ENCODE results near the gene ANXA2.
A peak's percentile ranks its signal among the peaks of the same experiment; 100 is the strongest.

The ANXA2 gene

GRCh38 chr15:60395276-60396011, 2.3 kb downstream of the ANXA2 start:
- H3K4me1 ChIP-seq (ENCODE audit: control extremely low read depth in 1 of 4, control insufficient read depth in 4 of 4, insufficient read depth in 4 of 4, low read length in 3 of 4), result peaks cover 3 to 33% (median 21%) of the 10 kb centered on the region in 4 experiments
- WGBS (ENCODE audit: insufficient coverage), result 90% methylated on average over 3 of the region's 9 CpGs
- H3K9me3 ChIP-seq (ENCODE audit: control extremely low read depth in 1 of 5, control insufficient read depth in 4 of 5, insufficient read depth in 2 of 5, low read depth in 1 of 5, low read length in 4 of 5), result no peaks in the 10 kb centered on the region
- H3K27me3 ChIP-seq (replicated peaks in 2 of 5; ENCODE audit: control insufficient read depth in 4 of 5, insufficient read depth in 5 of 5, low read length in 4 of 5), result peaks cover 0 to 4% (median 0%) of the 10 kb centered on the region in 5 experiments
- CTCF ChIA-PET, result interaction anchor here (1.4 kb wide), 1 partner anchor 36 kb away, joined by 4 read pairs; no protein-coding TSS in a partner anchor
- POLR2A ChIA-PET, result no interaction called here
- no peak overlapping the region for H3K4me3 ChIP-seq (ENCODE audit: control insufficient read depth in 1 of 7, extremely low read depth in 1 of 7, insufficient read depth in 4 of 7, low read depth in 2 of 7, low read length in 6 of 7)
- peak; percentile 6 to 64 (median 57) for DNase-seq
- H3K36me3 ChIP-seq (ENCODE audit: control insufficient read depth in 4 of 4, insufficient read depth in 4 of 4, low read length in 3 of 4), result no peaks in the 10 kb centered on the region
- no peak overlapping the region for H3K27ac ChIP-seq (ENCODE audit: insufficient read depth in 1 of 2, low read depth in 1 of 2, low read length in 2 of 2, poor library complexity in 1 of 2, severe bottlenecking in 2 of 2)

- ChIA-PET POLR2A (no interaction called here), CTCF (no interaction called here)
- no peaks in the 10 kb centered on the region for H3K9me3 ChIP-seq (ENCODE audit: control extremely low read depth in 1 of 5, control insufficient read depth in 4 of 5, insufficient read depth in 2 of 5, low read depth in 1 of 5, low read length in 4 of 5)
- H3K27me3 ChIP-seq (replicated peaks in 2 of 5; ENCODE audit: control insufficient read depth in 4 of 5, insufficient read depth in 5 of 5, low read length in 4 of 5), result peaks cover 0 to 4% (median 0%) of the 10 kb centered on the region in 5 experiments
- H3K4me1 ChIP-seq (ENCODE audit: control extremely low read depth in 1 of 4, control insufficient read depth in 4 of 4, insufficient read depth in 4 of 4, low read length in 3 of 4), result peaks cover 3 to 33% (median 21%) of the 10 kb centered on the region in 4 experiments
- no peak overlapping the region for H3K27ac ChIP-seq (ENCODE audit: insufficient read depth in 1 of 2, low read depth in 1 of 2, low read length in 2 of 2, poor library complexity in 1 of 2, severe bottlenecking in 2 of 2)
- H3K36me3 ChIP-seq (ENCODE audit: control insufficient read depth in 4 of 4, insufficient read depth in 4 of 4, low read length in 3 of 4), result peaks cover 0 to 2% (median 0%) of the 10 kb centered on the region in 4 experiments
- DNase-seq, result no peak
- no CpG with 5 or more reads among the region's 1 CpG for WGBS (ENCODE audit: insufficient coverage)
- no peak overlapping the region for H3K4me3 ChIP-seq (ENCODE audit: control insufficient read depth in 1 of 7, extremely low read depth in 1 of 7, insufficient read depth in 4 of 7, low read depth in 2 of 7, low read length in 6 of 7)
Observed at GRCh38 chr15:60394689-60395097, 3.1 kb downstream of the ANXA2 start.

GRCh38 chr15:60392986-60393790, 4.6 kb downstream of the ANXA2 start:
- CTCF ChIA-PET, result interaction anchor here (1.3 kb wide), 1 partner anchor 34 kb away, joined by 3 read pairs; no protein-coding TSS in a partner anchor
- Histone ChIP-seq H3K36me3 (ENCODE audit: control insufficient read depth in 4 of 4, insufficient read depth in 4 of 4, low read length in 3 of 4) (peaks cover 0 to 2% (median 0%) of the 10 kb centered on the region in 4 experiments), H3K27ac (ENCODE audit: insufficient read depth in 1 of 2, low read depth in 1 of 2, low read length in 2 of 2, poor library complexity in 1 of 2, severe bottlenecking in 2 of 2) (peak overlapping the region in 1 of 2 experiments; percentile 3), H3K27me3 (replicated peaks in 2 of 5; ENCODE audit: control insufficient read depth in 4 of 5, insufficient read depth in 5 of 5, low read length in 4 of 5) (peaks cover 0 to 4% (median 0%) of the 10 kb centered on the region in 5 experiments), H3K4me3 (ENCODE audit: control insufficient read depth in 1 of 7, extremely low read depth in 1 of 7, insufficient read depth in 4 of 7, low read depth in 2 of 7, low read length in 6 of 7) (no peak overlapping the region), H3K9me3 (ENCODE audit: control extremely low read depth in 1 of 5, control insufficient read depth in 4 of 5, insufficient read depth in 2 of 5, low read depth in 1 of 5, low read length in 4 of 5) (no peaks in the 10 kb centered on the region), H3K4me1 (ENCODE audit: control extremely low read depth in 1 of 4, control insufficient read depth in 4 of 4, insufficient read depth in 4 of 4, low read length in 3 of 4) (peaks cover 3 to 23% (median 12%) of the 10 kb centered on the region in 4 experiments)
- WGBS (ENCODE audit: insufficient coverage), result 91% methylated on average over 7 of the region's 9 CpGs
- POLR2A ChIA-PET, result no interaction called here
- no peak for DNase-seq

GRCh38 chr15:60392601-60392985, 5.2 kb downstream of the ANXA2 start:
- ChIA-PET CTCF (no interaction called here), POLR2A (no interaction called here)
- WGBS (ENCODE audit: insufficient coverage), result 83% methylated on average over 2 of the region's 3 CpGs
- Histone ChIP-seq H3K4me1 (ENCODE audit: control extremely low read depth in 1 of 4, control insufficient read depth in 4 of 4, insufficient read depth in 4 of 4, low read length in 3 of 4) (peaks cover 3 to 23% (median 9%) of the 10 kb centered on the region in 4 experiments), H3K9me3 (ENCODE audit: control extremely low read depth in 1 of 5, control insufficient read depth in 4 of 5, insufficient read depth in 2 of 5, low read depth in 1 of 5, low read length in 4 of 5) (no peaks in the 10 kb centered on the region), H3K27me3 (replicated peaks in 2 of 5; ENCODE audit: control insufficient read depth in 4 of 5, insufficient read depth in 5 of 5, low read length in 4 of 5) (peaks cover 0 to 4% (median 0%) of the 10 kb centered on the region in 5 experiments), H3K27ac (ENCODE audit: insufficient read depth in 1 of 2, low read depth in 1 of 2, low read length in 2 of 2, poor library complexity in 1 of 2, severe bottlenecking in 2 of 2) (no peak overlapping the region), H3K4me3 (ENCODE audit: control insufficient read depth in 1 of 7, extremely low read depth in 1 of 7, insufficient read depth in 4 of 7, low read depth in 2 of 7, low read length in 6 of 7) (no peak overlapping the region), H3K36me3 (ENCODE audit: control insufficient read depth in 4 of 4, insufficient read depth in 4 of 4, low read length in 3 of 4) (peaks cover 0 to 2% (median 0%) of the 10 kb centered on the region in 4 experiments)
- DNase-seq, result peak in 2 of 3 donors; percentile 51 to 67

GRCh38 chr15:60391722-60392315, 6.0 kb downstream of the ANXA2 start:
- Histone ChIP-seq H3K9me3 (ENCODE audit: control extremely low read depth in 1 of 5, control insufficient read depth in 4 of 5, insufficient read depth in 2 of 5, low read depth in 1 of 5, low read length in 4 of 5) (no peaks in the 10 kb centered on the region), H3K27ac (ENCODE audit: insufficient read depth in 1 of 2, low read depth in 1 of 2, low read length in 2 of 2, poor library complexity in 1 of 2, severe bottlenecking in 2 of 2) (no peak overlapping the region), H3K4me3 (ENCODE audit: control insufficient read depth in 1 of 7, extremely low read depth in 1 of 7, insufficient read depth in 4 of 7, low read depth in 2 of 7, low read length in 6 of 7) (no peak overlapping the region), H3K27me3 (replicated peaks in 2 of 5; ENCODE audit: control insufficient read depth in 4 of 5, insufficient read depth in 5 of 5, low read length in 4 of 5) (peaks cover 0 to 4% (median 0%) of the 10 kb centered on the region in 5 experiments), H3K36me3 (ENCODE audit: control insufficient read depth in 4 of 4, insufficient read depth in 4 of 4, low read length in 3 of 4) (peaks cover 0 to 2% (median 0%) of the 10 kb centered on the region in 4 experiments), H3K4me1 (ENCODE audit: control extremely low read depth in 1 of 4, control insufficient read depth in 4 of 4, insufficient read depth in 4 of 4, low read length in 3 of 4) (peaks cover under 1 to 17% (median 3%) of the 10 kb centered on the region in 4 experiments)
- WGBS (ENCODE audit: insufficient coverage), result 63% methylated on average over 4 of the region's 4 CpGs
- ChIA-PET POLR2A (no interaction called here), CTCF (no interaction called here)
- no peak for DNase-seq

- whole genome bisulfite sequencing (ENCODE audit: insufficient coverage), result 100% methylated on average over 5 of the region's 6 CpGs
- Histone ChIP-seq H3K27ac (ENCODE audit: insufficient read depth in 1 of 2, low read depth in 1 of 2, low read length in 2 of 2, poor library complexity in 1 of 2, severe bottlenecking in 2 of 2) (no peak overlapping the region), H3K9me3 (ENCODE audit: control extremely low read depth in 1 of 5, control insufficient read depth in 4 of 5, insufficient read depth in 2 of 5, low read depth in 1 of 5, low read length in 4 of 5) (no peaks in the 10 kb centered on the region), H3K27me3 (replicated peaks in 2 of 5; ENCODE audit: control insufficient read depth in 4 of 5, insufficient read depth in 5 of 5, low read length in 4 of 5) (peaks cover 0 to 2% (median 0%) of the 10 kb centered on the region in 5 experiments), H3K4me1 (ENCODE audit: control extremely low read depth in 1 of 4, control insufficient read depth in 4 of 4, insufficient read depth in 4 of 4, low read length in 3 of 4) (peaks cover 0 to 9% (median 2%) of the 10 kb centered on the region in 4 experiments), H3K4me3 (ENCODE audit: control insufficient read depth in 1 of 7, extremely low read depth in 1 of 7, insufficient read depth in 4 of 7, low read depth in 2 of 7, low read length in 6 of 7) (no peak overlapping the region), H3K36me3 (ENCODE audit: control insufficient read depth in 4 of 4, insufficient read depth in 4 of 4, low read length in 3 of 4) (peaks cover 0 to 2% (median 0%) of the 10 kb centered on the region in 4 experiments)
- no peak for DNase-seq
- CTCF ChIA-PET, result no interaction called here
- POLR2A ChIA-PET, result no interaction called here
Observed at GRCh38 chr15:60390871-60391501, 6.8 kb downstream of the ANXA2 start.

All from common myeloid progenitor, CD34-positive (primary cell).